GM12892 (cell line): ENCODE results near the gene CCR4.
"Not testable (repeated sequence)": the region's sequence is repeated elsewhere in the genome, so short reads cannot be mapped to it uniquely, and the experiment has no call there.

Experiments
- POLR2AphosphoS5 ChIP-seq: IDR thresholded peaks from 2 replicates; pipeline ENCODE4 v1.6.1; 2011; ENCODE audit warnings: low read depth, low read length, control low read depth
- TAF1 ChIP-seq: IDR thresholded peaks from 2 replicates; pipeline ENCODE4 v1.6.1; 2011; ENCODE audit warnings: low read depth, mild to moderate bottlenecking, control low read depth, low read length, borderline replicate concordance

DNA sequence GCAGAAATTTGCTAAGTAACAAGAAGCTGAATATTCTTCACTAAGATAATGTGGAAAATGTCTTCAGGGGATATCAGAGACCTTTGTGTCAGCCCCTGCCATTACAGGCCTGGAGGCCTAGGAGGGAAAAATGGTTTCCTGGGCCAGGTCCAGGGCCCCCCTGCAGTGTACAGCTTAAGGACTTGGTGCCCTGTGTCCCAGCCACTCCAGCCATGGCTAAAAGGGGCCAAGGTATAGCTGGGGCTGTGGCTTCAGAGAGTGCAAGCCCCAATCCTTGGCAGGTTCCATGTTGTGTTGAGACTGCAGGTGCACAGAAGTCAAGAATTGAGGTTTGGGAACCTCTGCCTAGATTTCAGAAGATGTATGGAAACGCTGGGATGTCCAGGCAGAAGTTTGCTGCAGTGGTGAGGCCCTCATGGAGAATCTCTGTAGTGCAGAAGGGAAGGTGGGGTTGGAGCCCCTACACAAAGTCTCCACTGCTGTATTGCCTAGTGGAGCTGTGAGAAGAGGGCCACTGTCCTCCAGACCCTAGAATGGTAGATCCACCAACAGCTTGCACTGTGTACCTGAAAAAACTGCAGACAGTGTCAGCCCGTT lies 14.3 kb downstream of the CCR4 start:
- not testable (repeated sequence) for TF ChIP-seq POLR2AphosphoS5, TAF1
